Large intestine (tissue), 3 donors: ENCODE measurements around the gene SCN4B. TPM values are rescaled to one million over a fixed set of nuclear protein-coding genes. Genes with fewer than 3 reads are reported as not detected.

Experiments used
- DNase-seq, 2 donors: peaks; one replicate each; pipeline versions ENCODE4 v3.0.0 to v3.0.0-alpha.2; 2013
- H3K27ac ChIP-seq: one replicate; pipeline ENCODE4 v1.5.1; 2013; ENCODE audit warnings: low read length
- H3K27me3 ChIP-seq: 2 replicates; pipeline ENCODE4 v1.6.1; 2013; ENCODE audit warnings: low read length; ENCODE audit not compliant: control insufficient read depth, insufficient read depth
- H3K36me3 ChIP-seq: 2 replicates; pipeline ENCODE4 v1.6.1; 2013; ENCODE audit warnings: low read length; ENCODE audit not compliant: control insufficient read depth, insufficient read depth
- H3K4me1 ChIP-seq: one replicate; pipeline ENCODE4 v1.6.1; 2013; ENCODE audit warnings: low read length; ENCODE audit not compliant: control insufficient read depth, insufficient read depth
- H3K4me3 ChIP-seq: one replicate; pipeline ENCODE4 v1.5.1; 2013; ENCODE audit warnings: low read length
- H3K9me3 ChIP-seq: one replicate; pipeline ENCODE4 v1.6.1; 2013; ENCODE audit warnings: mild to moderate bottlenecking, low read depth, low read length, moderate library complexity; ENCODE audit not compliant: control insufficient read depth
- WGBS: methylation state at CpG from one replicate; pipeline ENCODE4 v1.1.5; 2013; ENCODE audit warnings: low lambda C conversion rate; ENCODE audit not compliant: insufficient coverage; 5-methylcytosine and 5-hydroxymethylcytosine counted together
- polyA plus RNA-seq: library from polyadenylated mRNA; unstranded; fragments of 120-200 nt; gene quantifications from one replicate; pipeline ENCODE4 v1.2.1, GENCODE V29; 2013

The SCN4B gene
- polyA plus RNA-seq, 1 donor = 4.2 TPM

GRCh38 chr11:118166641-118167040 is 14.0 kb upstream of the SCN4B start:
- DNase-seq = no peak
- WGBS = no CpG with 5 or more reads among the region's 17 CpGs
- Histone ChIP-seq H3K9me3 (no peaks in the 10 kb centered on the region), H3K4me1 (peaks cover 15% of the 10 kb centered on the region), H3K27me3 (peaks cover 57% of the 10 kb centered on the region), H3K36me3 (no peaks in the 10 kb centered on the region), H3K4me3 (no peak overlapping the region), H3K27ac (no peak overlapping the region)

- peaks cover 12% of the 10 kb centered on the region for H3K4me1 ChIP-seq
- peaks cover 57% of the 10 kb centered on the region for H3K27me3 ChIP-seq
- H3K9me3 ChIP-seq = no peaks in the 10 kb centered on the region
- DNase-seq = no peak
- no CpG with 5 or more reads among the region's 2 CpGs for WGBS
- H3K27ac ChIP-seq = no peak overlapping the region
- H3K36me3 ChIP-seq = no peaks in the 10 kb centered on the region
- H3K4me3 ChIP-seq = no peak overlapping the region
Measured at GRCh38 chr11:118164885-118165284, 12.3 kb upstream of the SCN4B start.

GRCh38 chr11:118163494-118163893 is 10.9 kb upstream of the SCN4B start:
- WGBS = 57% methylated on average over 2 of the region's 5 CpGs
- Histone ChIP-seq H3K4me3 (no peak overlapping the region), H3K27me3 (peaks cover 65% of the 10 kb centered on the region), H3K27ac (no peak overlapping the region), H3K9me3 (no peaks in the 10 kb centered on the region), H3K36me3 (no peaks in the 10 kb centered on the region), H3K4me1 (peaks cover 1% of the 10 kb centered on the region)
- no peak for DNase-seq

DNA sequence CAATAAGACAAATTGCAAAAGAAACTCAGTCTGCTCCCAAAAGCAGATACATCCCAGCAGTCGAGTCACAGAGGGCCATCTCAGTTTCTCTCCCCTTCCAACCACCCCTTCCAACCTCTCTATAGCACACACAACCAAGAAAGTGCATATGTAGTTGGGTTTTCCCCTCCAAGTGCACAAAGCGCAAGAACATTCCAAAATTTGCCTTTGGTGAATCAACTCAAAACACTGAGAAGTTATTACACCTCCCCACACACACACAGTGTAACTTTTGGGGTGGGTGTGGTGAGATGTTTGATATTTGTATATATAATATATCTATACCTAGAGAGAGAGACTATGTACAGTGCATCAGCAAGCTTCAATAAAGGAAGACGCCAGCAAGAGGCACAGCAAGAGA is 10.2 kb upstream of the SCN4B start:
- DNase-seq = no peak
- no CpG with 5 or more reads among the region's 3 CpGs for WGBS
- Histone ChIP-seq H3K27ac (no peak overlapping the region), H3K4me3 (no peak overlapping the region), H3K27me3 (peaks cover 72% of the 10 kb centered on the region), H3K36me3 (no peaks in the 10 kb centered on the region), H3K4me1 (no peaks in the 10 kb centered on the region), H3K9me3 (no peaks in the 10 kb centered on the region)

- H3K9me3 ChIP-seq = no peaks in the 10 kb centered on the region
- no peak overlapping the region for H3K4me3 ChIP-seq
- H3K4me1 ChIP-seq = peaks cover 1% of the 10 kb centered on the region
- H3K36me3 ChIP-seq = no peaks in the 10 kb centered on the region
- DNase-seq = no peak
- H3K27me3 ChIP-seq = peaks cover 76% of the 10 kb centered on the region
- 77% methylated on average over 3 of the region's 6 CpGs for WGBS
- no peak overlapping the region for H3K27ac ChIP-seq
Measured at GRCh38 chr11:118161786-118162185, 9.2 kb upstream of the SCN4B start.

GRCh38 chr11:118157186-118157895 is 4.7 kb upstream of the SCN4B start:
- WGBS = 33% methylated on average over 3 of the region's 10 CpGs
- Histone ChIP-seq H3K27me3 (peaks cover 93% of the 10 kb centered on the region), H3K4me3 (no peak overlapping the region), H3K9me3 (peaks cover 3% of the 10 kb centered on the region), H3K27ac (no peak overlapping the region), H3K36me3 (no peaks in the 10 kb centered on the region), H3K4me1 (peaks cover 40% of the 10 kb centered on the region)
- DNase-seq = no peak

DNA sequence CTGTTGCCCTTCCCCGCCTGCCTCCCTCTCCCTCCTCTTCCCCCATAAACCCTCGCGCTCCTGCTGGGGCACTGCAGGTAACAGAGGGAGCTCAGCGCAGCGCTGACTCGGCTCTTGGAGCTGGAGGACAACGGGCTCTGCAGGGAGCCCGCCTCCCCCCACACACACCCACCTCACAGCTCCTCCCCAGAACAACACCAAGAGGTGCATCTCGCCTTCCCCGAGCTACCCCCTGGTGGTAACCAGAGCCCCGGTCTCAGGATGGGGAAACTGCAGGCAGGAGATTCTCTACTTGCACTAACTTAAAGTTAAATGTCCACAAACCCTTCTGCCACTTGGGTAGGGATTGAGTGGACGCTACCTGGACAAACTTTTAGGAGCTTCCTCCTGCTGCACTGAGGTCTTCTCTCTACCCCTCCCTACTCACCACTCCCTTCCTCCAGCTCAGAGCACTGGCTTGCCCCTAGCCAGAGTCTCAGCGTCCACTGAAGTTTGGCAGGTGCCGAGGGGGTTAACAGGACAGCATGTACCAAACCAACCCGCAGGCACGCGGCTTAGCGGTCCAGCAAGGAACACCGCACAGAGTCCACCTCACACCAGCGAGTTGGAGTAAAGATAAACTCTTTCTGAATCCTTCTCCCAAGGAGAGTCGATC is 4.0 kb upstream of the SCN4B start:
- no CpG with 5 or more reads among the region's 21 CpGs for WGBS
- peak in 1 of 2 donors; percentile 42 for DNase-seq
- H3K4me3 ChIP-seq = no peak overlapping the region
- peaks cover 3% of the 10 kb centered on the region for H3K9me3 ChIP-seq
- H3K36me3 ChIP-seq = no peaks in the 10 kb centered on the region
- peaks cover 94% of the 10 kb centered on the region for H3K27me3 ChIP-seq
- peaks cover 45% of the 10 kb centered on the region for H3K4me1 ChIP-seq
- no peak overlapping the region for H3K27ac ChIP-seq

DNA sequence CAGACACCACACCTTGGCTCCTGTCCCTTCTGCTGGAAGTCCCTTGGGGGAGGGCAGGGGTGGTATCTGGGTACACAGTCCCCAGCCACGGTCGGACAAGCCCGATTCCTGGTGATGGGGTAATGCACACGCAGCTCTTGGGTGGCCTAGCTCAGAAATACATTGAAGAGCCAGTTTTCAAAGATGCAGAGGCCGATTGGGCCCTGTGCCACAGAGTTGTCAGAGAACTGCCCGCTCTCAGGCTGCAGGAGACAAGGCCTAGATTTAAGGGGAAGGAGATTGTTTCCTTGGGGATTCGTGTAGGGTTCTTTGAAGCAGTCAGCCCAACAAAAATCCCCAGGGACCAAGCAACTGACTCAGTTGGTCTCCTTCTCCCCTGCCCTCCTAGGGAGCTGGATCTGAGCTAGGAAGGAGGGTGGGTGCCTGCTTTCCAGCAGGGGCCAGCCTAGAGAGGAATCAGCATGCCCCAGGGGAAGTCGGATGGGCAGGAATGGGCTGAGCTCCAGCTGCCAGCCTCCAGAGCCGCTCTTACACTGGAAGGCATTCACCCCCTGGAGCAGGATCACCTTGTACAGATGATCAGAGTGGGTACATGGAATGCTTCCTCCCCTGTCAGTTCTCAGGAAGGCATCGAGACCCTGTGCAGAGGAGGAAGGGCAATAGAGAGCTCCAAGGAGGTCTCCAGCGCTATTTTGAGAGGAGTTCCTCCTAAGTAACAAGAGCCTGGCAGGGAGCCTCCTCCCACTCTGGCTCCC is 3.3 kb upstream of the SCN4B start:
- Histone ChIP-seq H3K4me3 (no peak overlapping the region), H3K9me3 (peaks cover 3% of the 10 kb centered on the region), H3K4me1 (peaks cover 45% of the 10 kb centered on the region), H3K36me3 (no peaks in the 10 kb centered on the region), H3K27me3 (peaks cover 95% of the 10 kb centered on the region), H3K27ac (no peak overlapping the region)
- WGBS = no CpG with 5 or more reads among the region's 11 CpGs
- DNase-seq = no peak

- H3K27me3 ChIP-seq = peaks cover 97% of the 10 kb centered on the region
- H3K27ac ChIP-seq = peak overlapping the region; percentile 57
- peak in 1 of 2 donors; percentile 71 for DNase-seq
- H3K9me3 ChIP-seq = peaks cover 3% of the 10 kb centered on the region
- no peaks in the 10 kb centered on the region for H3K36me3 ChIP-seq
- no CpG with 5 or more reads among the region's 1 CpG for WGBS
- peaks cover 45% of the 10 kb centered on the region for H3K4me1 ChIP-seq
- no peak overlapping the region for H3K4me3 ChIP-seq
Measured at GRCh38 chr11:118154641-118155040, 2.0 kb upstream of the SCN4B start.

DNA sequence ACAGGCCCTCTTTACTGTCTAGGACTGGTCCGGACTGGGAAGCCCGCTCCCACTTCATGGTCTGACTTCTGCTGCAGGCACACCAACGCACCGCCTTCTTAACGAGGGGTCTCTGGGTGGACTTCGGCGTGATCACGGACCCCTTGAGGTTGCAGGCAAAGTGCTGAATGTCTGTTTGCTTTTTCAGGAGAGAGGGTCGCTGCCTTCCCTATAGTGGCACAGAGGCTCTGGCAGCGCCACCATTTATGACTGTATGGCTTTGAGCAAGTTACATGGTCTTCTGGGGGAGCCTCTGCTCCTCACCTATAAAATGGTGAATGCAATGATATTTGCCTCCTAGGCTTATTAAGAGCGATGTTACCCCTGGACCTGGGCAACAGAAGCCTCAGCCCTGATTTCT is 1.4 kb upstream of the SCN4B start:
- Histone ChIP-seq H3K27me3 (peaks cover 96% of the 10 kb centered on the region), H3K4me3 (no peak overlapping the region), H3K27ac (peak overlapping the region; percentile 20), H3K36me3 (no peaks in the 10 kb centered on the region), H3K9me3 (peaks cover 3% of the 10 kb centered on the region), H3K4me1 (peaks cover 45% of the 10 kb centered on the region)
- DNase-seq = no peak
- no CpG with 5 or more reads among the region's 11 CpGs for WGBS
